ENCODE measurements around the gene OVAAL. TPM values are rescaled to one million over a fixed set of nuclear protein-coding genes. Genes with fewer than 3 reads are reported as not detected.

Gene OVAAL
- total and polyA plus RNA-seq, 9 of the 15 experiments (the other 6 are each of a cell fraction or from before 2014, with no cell fraction given) = 0.04 to 0.18 (median 0.08) TPM; not detected in 4

DNA sequence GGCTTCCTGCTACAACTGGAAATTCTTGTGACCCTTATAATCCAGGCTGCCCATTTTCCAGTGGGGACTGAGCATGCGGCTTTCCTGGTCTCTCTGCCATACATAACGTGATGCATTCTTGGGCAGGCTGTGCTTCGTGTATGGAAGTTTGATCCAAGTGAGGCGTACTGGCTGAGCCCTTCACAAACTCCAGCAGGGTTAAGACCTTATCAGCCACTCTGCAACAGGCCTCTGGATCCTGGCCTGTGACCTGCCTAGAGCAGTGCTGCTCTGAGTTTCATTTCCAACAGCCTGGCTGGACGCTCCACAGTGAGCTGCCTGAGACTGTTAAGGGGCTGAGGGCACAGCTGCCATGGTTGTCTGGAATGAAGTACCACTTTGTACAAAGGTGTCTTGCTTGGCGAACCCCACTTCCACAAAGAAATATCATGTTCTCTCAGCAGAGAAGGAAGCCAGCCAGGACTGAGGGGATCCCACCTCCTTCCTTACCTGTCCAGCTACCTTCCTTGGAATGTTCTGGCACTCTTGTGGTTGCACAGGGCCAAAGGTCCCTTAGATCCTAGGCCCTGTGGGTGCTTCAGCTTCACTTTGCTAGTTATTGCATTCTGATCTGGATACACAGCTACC is 44.6 kb downstream of the OVAAL start (continued):
- TF ChIP-seq, protein P1, sequence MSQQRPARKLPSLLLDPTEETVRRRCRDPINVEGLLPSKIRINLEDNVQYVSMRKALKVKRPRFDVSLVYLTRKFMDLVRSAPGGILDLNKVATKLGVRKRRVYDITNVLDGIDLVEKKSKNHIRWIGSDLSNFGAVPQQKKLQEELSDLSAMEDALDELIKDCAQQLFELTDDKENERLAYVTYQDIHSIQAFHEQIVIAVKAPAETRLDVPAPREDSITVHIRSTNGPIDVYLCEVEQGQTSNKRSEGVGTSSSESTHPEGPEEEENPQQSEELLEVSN (IDR thresholded peaks at IDR 0.05; ENCODE audit: borderline replicate concordance in 1 of 2, extremely low read depth in 1 of 2, insufficient read depth in 1 of 2, insufficient read length in 1 of 2, low read depth in 1 of 2, low read length in 1 of 2, poor library complexity in 1 of 2, severe bottlenecking in 1 of 2) = peak in 1 of 2 experiments; percentile 27
- TF ChIP-seq DPF2 (IDR thresholded peaks at IDR 0.05) (peak; percentile 72), TCF3 (CRISPR knock-in tag; IDR thresholded peaks at IDR 0.05) (peak; percentile 84), MTA2 (IDR thresholded peaks at IDR 0.05; ENCODE audit: low read depth) (peak; percentile 61), LEF1 (IDR thresholded peaks at IDR 0.05) (0 out of 2 replicates have a peak, but pooled peaks have one; percentile 22), CBFA2T2 (conservative IDR thresholded peaks at IDR 0.05) (peak; percentile 84), SIN3B (IDR thresholded peaks at IDR 0.05; ENCODE audit: low read depth) (0 out of 2 replicates have a peak, but pooled peaks have one; percentile 8), ZNF175 (CRISPR knock-in tag; IDR thresholded peaks at IDR 0.05; ENCODE audit: low read depth) (no peak), KDM1A (IDR thresholded peaks at IDR 0.05) (0 out of 4 replicates have a peak, but pooled peaks of 1 of the 2 experiments have one; percentile 19), ZNF212 (CRISPR knock-in tag; IDR thresholded peaks at IDR 0.05) (no peak), TEAD2 (tag; IDR thresholded peaks at IDR 0.05) (no peak), NCOA6 (IDR thresholded peaks at IDR 0.05) (no peak), FIP1L1 (IDR thresholded peaks at IDR 0.05; ENCODE audit: low read depth, low read length, poor library complexity, severe bottlenecking) (no peak), ZFX (CRISPR knock-in tag; IDR thresholded peaks at IDR 0.05) (peak; percentile 73), ZNF197 (CRISPR knock-in tag; IDR thresholded peaks at IDR 0.05; ENCODE audit: low read depth) (no peak), TEAD4 (IDR thresholded peaks at IDR 0.05; ENCODE audit: low read length) (peak; percentile 80), TEAD4 (CRISPR knock-in tag; IDR thresholded peaks at IDR 0.05; ENCODE audit: borderline replicate concordance) (no peak), LCOR (CRISPR knock-in tag; IDR thresholded peaks at IDR 0.05) (0 out of 2 replicates have a peak, but pooled peaks have one; percentile 31)
- TF ChIP-seq, protein P2, sequence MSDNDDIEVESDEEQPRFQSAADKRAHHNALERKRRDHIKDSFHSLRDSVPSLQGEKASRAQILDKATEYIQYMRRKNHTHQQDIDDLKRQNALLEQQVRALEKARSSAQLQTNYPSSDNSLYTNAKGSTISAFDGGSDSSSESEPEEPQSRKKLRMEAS (CRISPR knock-in tag; IDR thresholded peaks at IDR 0.05) = 0 out of 2 replicates have a peak, but pooled peaks have one; percentile 34
- TF ChIP-seq, protein P3, sequence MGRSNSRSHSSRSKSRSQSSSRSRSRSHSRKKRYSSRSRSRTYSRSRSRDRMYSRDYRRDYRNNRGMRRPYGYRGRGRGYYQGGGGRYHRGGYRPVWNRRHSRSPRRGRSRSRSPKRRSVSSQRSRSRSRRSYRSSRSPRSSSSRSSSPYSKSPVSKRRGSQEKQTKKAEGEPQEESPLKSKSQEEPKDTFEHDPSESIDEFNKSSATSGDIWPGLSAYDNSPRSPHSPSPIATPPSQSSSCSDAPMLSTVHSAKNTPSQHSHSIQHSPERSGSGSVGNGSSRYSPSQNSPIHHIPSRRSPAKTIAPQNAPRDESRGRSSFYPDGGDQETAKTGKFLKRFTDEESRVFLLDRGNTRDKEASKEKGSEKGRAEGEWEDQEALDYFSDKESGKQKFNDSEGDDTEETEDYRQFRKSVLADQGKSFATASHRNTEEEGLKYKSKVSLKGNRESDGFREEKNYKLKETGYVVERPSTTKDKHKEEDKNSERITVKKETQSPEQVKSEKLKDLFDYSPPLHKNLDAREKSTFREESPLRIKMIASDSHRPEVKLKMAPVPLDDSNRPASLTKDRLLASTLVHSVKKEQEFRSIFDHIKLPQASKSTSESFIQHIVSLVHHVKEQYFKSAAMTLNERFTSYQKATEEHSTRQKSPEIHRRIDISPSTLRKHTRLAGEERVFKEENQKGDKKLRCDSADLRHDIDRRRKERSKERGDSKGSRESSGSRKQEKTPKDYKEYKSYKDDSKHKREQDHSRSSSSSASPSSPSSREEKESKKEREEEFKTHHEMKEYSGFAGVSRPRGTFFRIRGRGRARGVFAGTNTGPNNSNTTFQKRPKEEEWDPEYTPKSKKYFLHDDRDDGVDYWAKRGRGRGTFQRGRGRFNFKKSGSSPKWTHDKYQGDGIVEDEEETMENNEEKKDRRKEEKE (IDR thresholded peaks at IDR 0.05; ENCODE audit: borderline replicate concordance in 1 of 2, control insufficient read depth in 1 of 2, low read depth in 2 of 2, low read length in 1 of 2) = 0 out of 4 replicates have a peak, but pooled peaks of 1 of the 2 experiments have one; percentile 42
- TF ChIP-seq, protein P4, sequence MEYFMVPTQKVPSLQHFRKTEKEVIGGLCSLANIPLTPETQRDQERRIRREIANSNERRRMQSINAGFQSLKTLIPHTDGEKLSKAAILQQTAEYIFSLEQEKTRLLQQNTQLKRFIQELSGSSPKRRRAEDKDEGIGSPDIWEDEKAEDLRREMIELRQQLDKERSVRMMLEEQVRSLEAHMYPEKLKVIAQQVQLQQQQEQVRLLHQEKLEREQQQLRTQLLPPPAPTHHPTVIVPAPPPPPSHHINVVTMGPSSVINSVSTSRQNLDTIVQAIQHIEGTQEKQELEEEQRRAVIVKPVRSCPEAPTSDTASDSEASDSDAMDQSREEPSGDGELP (CRISPR knock-in tag; IDR thresholded peaks at IDR 0.05; ENCODE audit: borderline replicate concordance) = peak; percentile 46; the same call in 1 of the 2 replicates
